CD4-positive, alpha-beta T cell treated with Interleukin-17A for 4 hours (primary cell): Measurements from ENCODE around the gene CACNB2.

Experiments used
- DNase-seq: peaks from one replicate; pipeline ENCODE4 v3.0.0-alpha.2; 2020; ENCODE audit warnings: mixed read lengths

CACNB2 gene

DNA sequence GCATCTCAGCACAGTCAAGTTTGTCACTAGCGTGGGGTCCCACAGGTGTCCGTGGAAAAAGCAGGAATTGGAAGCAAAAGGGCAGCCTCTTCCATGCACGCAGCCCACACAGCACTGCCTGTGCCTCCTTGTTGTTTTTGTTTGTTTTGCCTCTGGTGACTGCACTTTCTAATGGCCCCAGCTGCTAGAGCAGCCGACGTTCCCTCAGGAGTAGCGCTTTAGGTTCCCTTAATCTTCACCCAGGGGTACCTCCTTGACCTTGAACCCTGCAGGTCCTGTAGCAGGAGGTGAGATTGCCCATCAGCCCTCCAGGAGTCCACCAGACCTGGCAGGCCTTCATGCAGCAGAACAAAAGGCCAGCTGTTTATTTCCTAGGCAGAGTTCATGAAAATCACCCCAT, 210.1 kb downstream of the CACNB2 start:
- no peak for DNase-seq

DNA sequence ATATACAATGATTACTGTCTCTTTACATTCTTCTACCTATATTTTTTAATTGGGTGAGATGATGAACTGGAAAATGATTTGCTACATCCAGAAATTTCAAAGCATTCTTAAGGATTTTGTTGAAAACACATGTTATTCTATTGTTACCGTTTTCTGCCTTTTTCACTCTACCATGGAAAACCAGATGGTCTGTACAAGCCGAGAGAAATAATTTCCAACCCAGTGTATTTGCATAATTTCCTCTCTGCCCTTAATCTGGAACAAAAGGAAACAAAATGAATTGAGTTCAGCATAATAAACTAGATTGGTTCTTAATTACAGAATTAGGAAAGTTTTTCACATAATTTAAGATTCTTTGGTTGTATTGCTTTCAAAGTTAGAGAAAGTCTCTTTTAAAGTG, 211.2 kb downstream of the CACNB2 start:
- no peak for DNase-seq

DNA sequence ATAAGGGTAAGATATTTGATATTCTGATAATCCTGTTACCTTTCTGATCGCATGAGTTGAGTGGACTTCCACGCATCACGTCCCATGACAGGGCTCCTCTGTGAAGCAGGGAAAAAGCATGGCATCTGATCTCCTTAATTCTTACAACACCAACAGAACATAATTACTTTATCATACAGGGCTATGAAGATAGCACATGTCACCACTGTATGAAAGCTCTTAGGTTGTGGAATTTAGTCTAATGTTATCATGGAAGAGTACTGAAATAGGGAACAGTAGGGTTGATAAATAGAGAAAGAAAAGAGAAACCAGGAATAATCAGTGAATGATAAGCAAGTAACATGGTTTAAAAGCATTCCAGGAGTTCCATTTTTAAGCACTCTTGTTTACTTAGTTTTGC, 212.0 kb downstream of the CACNB2 start:
- no peak for DNase-seq

DNA sequence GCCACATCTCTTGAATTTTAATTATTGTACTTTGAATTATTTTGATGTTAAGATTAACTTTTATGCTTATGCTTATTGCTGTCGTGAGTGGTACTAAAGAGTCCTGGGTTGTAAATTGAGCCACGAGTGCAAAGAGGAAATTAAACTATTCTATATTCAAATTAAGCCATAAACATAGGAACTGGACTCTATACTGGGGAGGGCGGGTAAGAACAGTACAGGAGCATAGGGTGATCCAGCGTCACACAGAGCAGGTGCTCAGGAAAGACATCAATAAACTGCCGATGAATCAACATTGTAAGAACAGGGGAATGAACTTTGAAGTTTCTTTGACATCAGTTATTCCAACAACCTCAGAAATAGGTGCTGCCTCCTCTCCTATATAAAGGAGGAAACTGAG, 219.6 kb downstream of the CACNB2 start:
- no peak for DNase-seq

- no peak for DNase-seq
Observed at GRCh38 chr10:18362892-18363291, 222.7 kb downstream of the CACNB2 start.

DNA sequence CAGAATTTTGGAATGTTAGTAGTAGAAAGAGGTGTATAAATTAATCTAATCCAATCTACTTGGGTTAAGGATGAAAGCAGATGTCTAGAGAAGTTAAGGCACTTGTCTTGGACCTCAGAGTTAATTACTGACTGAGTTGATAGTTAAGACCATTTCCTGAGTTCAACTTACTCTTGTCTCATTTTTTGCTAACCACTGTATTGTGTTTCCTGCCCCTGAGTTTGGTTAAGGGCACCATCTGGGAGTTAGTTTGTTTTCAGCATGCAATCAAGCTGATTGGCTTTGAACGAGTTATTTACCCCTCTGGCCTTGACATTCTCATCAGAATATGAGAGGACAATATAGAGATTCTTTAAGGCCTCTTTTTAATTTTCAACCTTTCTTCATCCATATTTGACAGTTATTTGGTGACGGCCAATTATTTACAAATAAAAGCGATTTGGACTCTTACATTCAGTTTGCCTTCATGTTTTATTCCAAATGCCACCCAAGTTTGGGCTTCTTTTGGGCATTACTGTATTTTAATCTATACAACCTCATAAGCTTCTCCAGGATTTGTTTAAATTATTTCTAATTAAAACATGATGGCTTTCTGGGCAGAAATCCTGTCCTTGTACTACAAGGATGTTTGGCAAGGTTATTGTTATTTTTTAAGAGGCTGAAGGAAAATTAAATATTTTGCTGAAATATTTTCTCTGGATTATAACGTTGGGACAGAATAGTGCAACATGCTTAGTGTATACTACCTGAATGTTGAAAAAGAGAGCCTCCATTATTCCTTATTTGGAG, 225.0 kb downstream of the CACNB2 start:
- DNase-seq: no peak

GRCh38 chr10:18367840-18368239, 227.6 kb downstream of the CACNB2 start:
- DNase-seq: no peak

- DNase-seq: no peak
Observed at GRCh38 chr10:18368273-18368672, 228.0 kb downstream of the CACNB2 start.

- DNase-seq: no peak
Observed at GRCh38 chr10:18368682-18369081, 228.5 kb downstream of the CACNB2 start.

- no peak for DNase-seq
Observed at GRCh38 chr10:18369859-18370473, 229.7 kb downstream of the CACNB2 start.

- DNase-seq: no peak
Observed at GRCh38 chr10:18376650-18377049, 236.4 kb downstream of the CACNB2 start.

- DNase-seq: no peak
Observed at GRCh38 chr10:18377898-18378297, 237.7 kb downstream of the CACNB2 start.

DNA sequence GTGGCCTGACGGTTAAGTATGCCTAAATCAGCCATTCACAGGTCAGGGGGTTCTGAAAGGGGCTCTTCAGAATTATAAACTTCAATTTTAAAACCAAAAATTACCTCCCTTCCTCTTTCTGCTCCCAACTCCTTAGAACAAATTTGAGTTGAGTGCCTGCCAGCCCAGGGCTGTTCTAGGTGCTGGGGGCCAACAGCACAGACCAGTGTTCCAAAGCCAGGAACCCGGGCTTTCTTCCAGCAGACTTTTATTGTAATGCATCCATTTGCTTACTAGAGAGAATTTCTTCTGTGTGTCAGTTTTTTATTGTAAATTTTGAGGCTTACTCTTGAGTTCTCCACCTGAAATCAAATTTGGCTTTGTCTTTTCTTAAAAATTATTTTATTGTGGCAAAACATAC, 238.5 kb downstream of the CACNB2 start:
- no peak for DNase-seq

- DNase-seq: no peak
Observed at GRCh38 chr10:18381679-18382078, 241.5 kb downstream of the CACNB2 start.

DNA sequence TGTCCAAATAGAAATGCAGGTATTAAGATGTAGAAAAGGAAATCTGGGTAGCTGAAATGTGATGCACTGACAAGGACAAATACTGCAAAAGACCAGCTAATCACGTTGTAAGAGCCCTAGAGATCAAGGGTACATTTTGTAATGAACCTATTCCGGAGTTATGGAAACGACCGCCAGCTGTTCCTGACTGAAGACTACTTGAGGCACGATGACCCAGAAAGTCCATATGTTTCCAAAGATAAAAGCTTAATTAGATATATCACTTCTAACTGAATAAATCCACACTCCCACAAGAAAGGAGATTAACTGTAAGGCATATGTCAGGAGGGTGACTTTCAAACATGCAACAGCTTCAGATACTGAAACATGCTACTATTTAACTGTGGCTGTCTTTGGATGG, 257.7 kb downstream of the CACNB2 start:
- DNase-seq: no peak

DNA sequence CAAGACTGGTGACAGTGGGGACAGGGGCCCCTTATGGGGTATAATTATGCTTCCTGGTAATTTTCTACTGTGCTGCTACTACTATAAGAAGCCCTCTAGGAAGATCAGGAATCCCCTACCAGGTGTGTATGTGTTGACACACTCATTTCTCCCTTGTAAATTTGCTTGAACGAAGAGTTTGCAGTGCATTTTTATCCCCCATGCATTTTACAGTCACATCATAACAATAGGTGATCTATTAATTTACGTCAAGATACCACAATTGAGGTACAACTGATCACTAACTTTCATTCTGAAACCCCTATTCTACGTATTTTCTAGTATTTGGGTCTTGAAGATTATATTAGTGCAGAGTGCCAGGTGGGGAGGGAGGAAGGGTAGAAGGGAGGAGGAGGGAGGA, 258.9 kb downstream of the CACNB2 start:
- DNase-seq: no peak

GRCh38 chr10:18400201-18400905, 260.1 kb downstream of the CACNB2 start:
- DNase-seq: peak; percentile 4

- DNase-seq: no peak
Observed at GRCh38 chr10:18400906-18401245, 260.7 kb downstream of the CACNB2 start.

- no peak for DNase-seq
Observed at GRCh38 chr10:18401416-18402195, 261.4 kb downstream of the CACNB2 start.

GRCh38 chr10:18402853-18403252, 262.6 kb downstream of the CACNB2 start:
- no peak for DNase-seq

GRCh38 chr10:18404530-18404929, 264.3 kb downstream of the CACNB2 start:
- no peak for DNase-seq

GRCh38 chr10:18406136-18406535, 265.9 kb downstream of the CACNB2 start:
- no peak for DNase-seq
